Frontal cortex (tissue), 4 donors: Measurements from ENCODE around the gene ASIP. TPM values are rescaled to one million over a fixed set of nuclear protein-coding genes. Genes with fewer than 3 reads are reported as not detected.
"Not testable (repeated sequence)": the region's sequence is repeated elsewhere in the genome, so short reads cannot be mapped to it uniquely, and the experiment has no call there.

Experiments used
- DNase-seq, 2 donors: peaks; one replicate each; pipeline ENCODE4 v3.0.0; 2012; ENCODE audit warnings: low spot score in 2 of 2
- FAIRE-seq: peaks from 2 replicates; lab custom pipeline; 2012; peaks lifted over from hg19 to GRCh38; lab: Jason Lieb, UNC
- total RNA-seq: library from RNA; depleted of rRNA; stranded (reverse); fragments of >200 nt; gene quantifications from one replicate; pipeline ENCODE4 v1.2.3, GENCODE V29; 2014
- donor health status: control.
- donor health status: control.
- donor health status: control.

Gene ASIP
- total RNA-seq, 1 donor from 2014 or later = not detected

- DNase-seq (no peak), FAIRE-seq (no peak)
Measured at GRCh38 chr20:34274694-34275093, 33.5 kb downstream of the ASIP start.

- FAIRE-seq (no peak), DNase-seq (no peak)
Measured at GRCh38 chr20:34281177-34281576, 40.0 kb downstream of the ASIP start.

DNA sequence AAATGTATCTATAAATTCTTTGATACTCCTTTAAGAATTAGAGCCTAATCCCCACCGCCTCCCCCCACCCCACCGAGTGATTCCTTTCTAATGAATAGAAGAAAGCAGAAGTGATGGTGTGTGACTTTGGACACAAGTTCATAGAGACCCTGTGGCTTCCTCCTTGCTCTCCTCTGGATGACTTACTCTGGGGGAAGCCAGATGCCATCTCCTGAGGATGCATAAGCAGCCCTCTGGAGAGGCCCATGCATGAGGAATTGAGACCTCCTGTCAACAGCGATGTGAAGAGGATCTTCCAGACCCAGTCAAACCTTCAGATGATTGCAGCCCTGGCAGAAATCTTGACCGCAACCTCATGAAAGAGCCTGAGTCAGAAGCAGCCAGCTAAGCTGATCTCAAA is 40.8 kb downstream of the ASIP start:
- FAIRE-seq (no peak), DNase-seq (no peak)

- FAIRE-seq = no peak
Measured at GRCh38 chr20:34283844-34284243, 42.6 kb downstream of the ASIP start.

GRCh38 chr20:34285450-34285849 is 44.2 kb downstream of the ASIP start:
- DNase-seq (no peak), FAIRE-seq (no peak)

More at GRCh38 chr20:34283844-34284243, 42.6 kb downstream of the ASIP start:
- no peak for DNase-seq

DNA sequence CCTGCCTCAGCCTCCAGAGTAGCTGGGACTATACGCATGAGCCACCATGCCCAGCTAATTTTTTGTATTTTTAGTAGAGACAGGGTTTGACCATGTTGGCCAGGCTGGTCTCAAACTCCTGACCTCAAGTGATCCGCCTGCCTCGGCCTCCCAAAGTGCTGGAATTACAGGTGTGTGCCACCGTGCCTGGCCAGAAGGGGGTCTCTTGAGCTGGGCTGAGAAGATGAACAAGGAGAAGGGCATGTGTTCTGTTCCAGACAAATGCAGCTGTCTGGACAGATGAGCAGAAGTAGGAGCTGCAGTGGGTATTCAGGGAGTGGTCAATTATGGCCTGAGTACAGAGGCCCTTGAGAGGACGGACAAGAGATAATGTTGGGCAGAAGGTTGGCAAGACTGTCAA is 46.3 kb downstream of the ASIP start:
- not testable (repeated sequence) for FAIRE-seq, DNase-seq

GRCh38 chr20:34290471-34290870 is 49.2 kb downstream of the ASIP start:
- DNase-seq = no peak
- FAIRE-seq = no peak

DNA sequence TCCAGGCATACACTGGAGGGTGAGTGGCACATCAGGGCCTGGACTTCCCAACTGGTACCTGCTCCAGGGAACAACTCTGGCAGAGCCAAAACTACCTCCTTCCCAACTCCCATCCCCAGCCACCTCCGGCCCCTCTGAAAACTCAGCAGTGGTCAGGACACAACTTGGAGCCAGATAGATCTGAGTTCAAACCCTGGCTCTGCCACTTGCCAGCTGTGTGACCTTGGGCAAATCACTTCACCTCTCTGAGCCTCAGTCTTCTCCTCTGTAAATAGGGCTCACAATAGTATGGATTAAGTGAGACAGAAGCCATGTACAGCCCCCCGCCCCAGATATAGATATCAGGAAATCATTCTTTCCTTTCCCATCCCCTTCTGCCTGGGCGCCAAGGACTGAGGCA is 51.3 kb downstream of the ASIP start:
- FAIRE-seq = no peak
- no peak for DNase-seq

DNA sequence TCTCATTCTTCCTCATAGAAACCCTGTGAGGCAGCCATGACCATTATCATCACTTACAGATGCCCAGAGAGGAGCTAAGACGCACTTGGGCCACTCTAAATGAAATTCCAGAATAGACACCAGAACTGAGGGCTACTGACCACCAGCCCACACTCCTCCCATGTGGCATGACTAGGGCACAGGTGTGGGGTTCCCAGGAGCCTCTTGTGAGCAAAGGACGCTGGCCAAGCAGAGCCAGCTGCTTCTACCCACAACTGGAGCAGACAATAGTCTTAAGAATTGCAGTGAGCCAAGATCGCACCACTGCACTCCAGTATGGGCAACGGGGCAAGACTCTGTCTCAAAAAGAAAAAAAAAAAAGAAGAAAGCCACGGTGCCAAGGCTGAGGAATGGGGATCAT is 51.9 kb downstream of the ASIP start:
- no peak for FAIRE-seq
- no peak for DNase-seq

DNA sequence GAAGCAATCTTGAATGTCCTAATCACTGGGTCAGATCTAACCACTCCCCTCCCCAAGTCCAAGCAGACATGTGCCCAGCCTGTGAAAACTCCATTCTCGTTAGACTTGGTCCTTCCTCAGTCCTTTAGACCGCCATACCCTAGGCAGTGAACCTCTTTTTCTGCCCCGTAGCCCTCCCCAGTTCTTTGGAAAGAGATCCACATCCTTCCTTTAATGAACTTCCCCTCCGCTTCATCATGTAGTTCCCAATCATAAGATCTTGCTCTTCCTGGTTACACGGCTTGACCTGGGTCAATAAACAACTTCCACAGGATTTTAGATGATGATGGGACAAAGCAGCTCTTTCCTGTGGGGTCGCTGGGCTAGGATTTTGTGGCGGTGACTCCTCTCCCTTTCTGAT is 52.4 kb downstream of the ASIP start:
- no peak for DNase-seq
- FAIRE-seq = no peak

GRCh38 chr20:34294563-34294962 is 53.3 kb downstream of the ASIP start:
- DNase-seq (no peak), FAIRE-seq (no peak)

DNA sequence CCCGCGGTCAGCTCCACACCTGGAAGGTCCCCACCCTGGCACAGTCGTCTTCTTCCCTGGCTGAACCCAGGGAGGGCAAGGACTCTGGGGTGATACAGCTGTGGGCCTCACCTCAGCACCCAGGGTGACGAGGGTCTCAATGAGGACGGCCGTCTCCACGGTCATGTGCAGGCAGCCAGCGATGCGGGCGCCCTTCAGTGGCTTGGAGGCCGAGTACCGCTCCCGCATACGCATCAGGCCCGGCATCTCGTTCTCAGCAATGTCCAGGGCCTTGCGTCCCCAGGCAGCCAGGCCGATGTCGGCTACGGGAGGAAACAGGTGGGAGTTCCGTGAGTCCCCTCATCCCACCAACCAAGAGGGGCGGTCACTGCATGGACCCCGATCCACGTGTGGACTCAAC is 54.1 kb downstream of the ASIP start:
- DNase-seq = no peak
- no peak for FAIRE-seq

GRCh38 chr20:34296468-34296867 is 55.2 kb downstream of the ASIP start:
- DNase-seq (no peak), FAIRE-seq (no peak)

GRCh38 chr20:34298294-34298784 is 57.1 kb downstream of the ASIP start:
- DNase-seq, FAIRE-seq: not testable (repeated sequence)

- DNase-seq (no peak), FAIRE-seq (no peak)
Measured at GRCh38 chr20:34299556-34300255, 58.5 kb downstream of the ASIP start.

- DNase-seq = no peak
- FAIRE-seq = no peak
Measured at GRCh38 chr20:34300256-34300806, 59.1 kb downstream of the ASIP start.

- no peak for DNase-seq
- no peak for FAIRE-seq
Measured at GRCh38 chr20:34300809-34301586, 59.8 kb downstream of the ASIP start.

GRCh38 chr20:34301587-34302311 is 60.5 kb downstream of the ASIP start:
- DNase-seq (no peak), FAIRE-seq (no peak)

DNA sequence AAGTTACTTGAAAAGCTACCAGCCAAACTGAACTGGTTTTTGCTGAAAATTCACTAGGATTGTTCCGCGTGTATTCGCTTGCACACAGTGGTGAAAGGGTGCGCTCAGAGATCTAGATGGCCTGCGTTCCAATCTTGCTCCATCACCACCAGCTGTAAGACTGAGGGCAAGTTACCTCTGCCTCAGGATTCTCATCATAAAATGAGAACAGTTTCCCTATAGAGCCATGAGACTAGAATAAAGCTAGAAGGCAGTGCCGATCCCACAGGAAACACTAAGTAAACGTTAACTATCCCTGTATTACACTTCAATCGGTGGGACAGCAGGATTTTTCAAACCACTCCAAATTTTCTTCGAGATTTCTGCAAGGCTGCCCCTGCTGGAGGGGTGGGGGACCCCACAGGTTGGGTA is 61.1 kb downstream of the ASIP start:
- FAIRE-seq (no peak), DNase-seq (no peak)
